GM23338 (cell line): ENCODE measurements around the gene IL22. TPM values are rescaled to one million over a fixed set of nuclear protein-coding genes. Genes with fewer than 3 reads are reported as not detected.
A peak's percentile ranks its signal among the peaks of the same experiment; 100 is the strongest.

Experiments used
- ATAC-seq: fragments of 200-7000 bp; cut with Tn5 transposase; 3 replicates; pipeline ENCODE4 v1.9.1; 2020
- DNase-seq: peaks from one replicate; pipeline ENCODE4 v3.0.0-alpha.2; 2015; ENCODE audit warnings: low spot score
- H2AFZ ChIP-seq: fragments of 200-600 bp; sonication (generic); 2 replicates; pipeline ENCODE4 v1.8.0; 2016; ENCODE audit warnings: antibody characterized with exemption, mild to moderate bottlenecking, moderate library complexity
- H3F3A ChIP-seq: fragments of 200-600 bp; sonication (generic); replicated peaks from 2 replicates; pipeline ENCODE4 v1.8.0; 2017; ENCODE audit warnings: antibody characterized with exemption, mixed run types, low read depth
- H3K27ac ChIP-seq: fragments of 200-600 bp; sonication (generic); 2 replicates; pipeline ENCODE4 v1.6.1; 2016; ENCODE audit warnings: low read depth
- H3K27me3 ChIP-seq: fragments of 200-600 bp; sonication (generic); 2 replicates; pipeline ENCODE4 v1.8.0; 2016; ENCODE audit warnings: mild to moderate bottlenecking, mixed run types, moderate library complexity; ENCODE audit not compliant: insufficient read depth
- H3K36me3 ChIP-seq: fragments of 200-600 bp; sonication (generic); 2 replicates; pipeline ENCODE4 v1.8.0; 2016; ENCODE audit warnings: mild to moderate bottlenecking; ENCODE audit not compliant: insufficient read depth
- H3K4me1 ChIP-seq: fragments of 200-600 bp; sonication (generic); 2 replicates; pipeline ENCODE4 v1.8.0; 2016; ENCODE audit warnings: mild to moderate bottlenecking, moderate library complexity; ENCODE audit not compliant: insufficient read depth
- H3K4me2 ChIP-seq: fragments of 200-600 bp; sonication (generic); 2 replicates; pipeline ENCODE4 v1.7.1; 2017; ENCODE audit warnings: mixed run types
- H3K4me3 ChIP-seq: fragments of 200-600 bp; sonication (generic); 2 replicates; pipeline ENCODE4 v1.6.1; 2016; ENCODE audit warnings: mixed run types
- H3K79me2 ChIP-seq: fragments of 200-600 bp; sonication (generic); replicated peaks from 2 replicates; pipeline ENCODE4 v1.8.0; 2017; ENCODE audit warnings: mild to moderate bottlenecking; ENCODE audit not compliant: insufficient read depth
- H3K9me2 ChIP-seq: fragments of 200-600 bp; sonication (generic); 2 replicates; pipeline ENCODE4 v1.8.0; 2017; ENCODE audit not compliant: insufficient read depth
- H4K20me1 ChIP-seq: fragments of 200-600 bp; sonication (generic); replicated peaks from 2 replicates; pipeline ENCODE4 v1.8.0; 2017; ENCODE audit warnings: mild to moderate bottlenecking; ENCODE audit not compliant: insufficient read depth
- H3K27ac Mint-ChIP-seq: 2 replicates; pipeline ENCODE4 v1.8.0; 2020; ENCODE audit warnings: inconsistent platforms, mild to moderate bottlenecking, moderate library complexity, mixed read lengths
- H3K27me3 Mint-ChIP-seq: 3 replicates; pipeline ENCODE4 v1.8.0; 2022; ENCODE audit warnings: low read depth, mild to moderate bottlenecking, moderate library complexity, mixed read lengths, inconsistent platforms; ENCODE audit not compliant: insufficient read depth, poor library complexity
- H3K36me3 Mint-ChIP-seq: 3 replicates; pipeline ENCODE4 v1.8.0; 2021; ENCODE audit warnings: low read depth, mild to moderate bottlenecking, inconsistent platforms, moderate library complexity, mixed read lengths
- H3K4me1 Mint-ChIP-seq: 3 replicates; pipeline ENCODE4 v1.8.0; 2020; ENCODE audit warnings: mild to moderate bottlenecking, inconsistent platforms, mixed read lengths
- H3K4me3 Mint-ChIP-seq: 3 replicates; pipeline ENCODE4 v1.8.0; 2021; ENCODE audit warnings: moderate library complexity, mild to moderate bottlenecking, inconsistent platforms, mixed read lengths
- H3K9me3 Mint-ChIP-seq: 3 replicates; pipeline ENCODE4 v1.8.0; 2020; ENCODE audit warnings: moderate library complexity, mild to moderate bottlenecking, inconsistent platforms, mixed read lengths
- ETS1 ChIP-seq: IDR thresholded peaks from 2 replicates; pipeline ENCODE4 v1.6.1; 2016; ENCODE audit warnings: antibody characterized with exemption
- EZH2 ChIP-seq: fragments of 200-600 bp; sonication (generic); IDR thresholded peaks from one replicate; pipeline ENCODE4 v1.8.0; 2017; ENCODE audit warnings: antibody characterized with exemption, mild to moderate bottlenecking, low read depth; ENCODE audit not compliant: unreplicated experiment
- EZH2phosphoT487 ChIP-seq: fragments of 200-600 bp; sonication (generic); IDR thresholded peaks from one replicate; pipeline ENCODE4 v1.8.1; 2018; ENCODE audit warnings: antibody characterized with exemption; ENCODE audit not compliant: unreplicated experiment
- NANOG ChIP-seq: IDR thresholded peaks from 2 replicates; pipeline ENCODE4 v1.6.1; 2016; ENCODE audit warnings: antibody characterized with exemption, borderline replicate concordance
- STAT1 ChIP-seq: IDR thresholded peaks from one replicate; pipeline ENCODE4 v1.6.1; 2016; ENCODE audit warnings: antibody characterized with exemption; ENCODE audit not compliant: unreplicated experiment
- ZNF114 ChIP-seq: fragments of 250-450 bp; sonication (Bioruptor Pico); IDR thresholded peaks from 2 replicates; pipeline ENCODE4 v1.5.0; 2020; ENCODE audit warnings: mild to moderate bottlenecking, moderate library complexity
- polyA plus RNA-seq: library from polyadenylated mRNA; unstranded; fragments of >200 nt; fragmentation: Nextera tagmentation; extraction: Ambion mirVana; gene quantifications from 2 replicates; pipeline ENCODE4 v1.2.1, GENCODE V29; 2016
- total RNA-seq: library from RNA; depleted of rRNA; stranded (reverse); fragments of >200 nt; shearing (Covaris generic); gene quantifications from 2 replicates; pipeline ENCODE4 v1.2.3, GENCODE V29; 2014
- TF ChIP-seq, protein P1 (sequence below): fragments of 250-450 bp; sonication (Bioruptor Pico); IDR thresholded peaks from 2 replicates; pipeline ENCODE4 v1.5.0; 2020; ENCODE audit warnings: mild to moderate bottlenecking, moderate library complexity

The IL22 gene
- total and polyA plus RNA-seq, 2 experiments from 2014 or later, result not detected

GRCh38 chr12:68259318-68259940, 6.0 kb upstream of the IL22 start:
- H3K4me1 ChIP-seq, result peaks cover 20% of the 10 kb centered on the region
- no peak overlapping the region for H3K4me2 ChIP-seq
- no peaks in the 10 kb centered on the region for H3F3A ChIP-seq
- H3K9me3 Mint-ChIP-seq, result no peaks in the 10 kb centered on the region
- peak overlapping the region; percentile 41; the same call in 1 of the 2 replicates for H3K27ac Mint-ChIP-seq
- no peaks in the 10 kb centered on the region for H4K20me1 ChIP-seq
- no peaks in the 10 kb centered on the region for H3K36me3 Mint-ChIP-seq
- no peak overlapping the region for H3K4me3 ChIP-seq
- no peak for ATAC-seq
- no peak for DNase-seq
- H3K4me3 Mint-ChIP-seq, result no peak overlapping the region
- TF ChIP-seq STAT1 (no peak), EZH2phosphoT487 (no peak), ETS1 (no peak)
- TF ChIP-seq, protein P1, sequence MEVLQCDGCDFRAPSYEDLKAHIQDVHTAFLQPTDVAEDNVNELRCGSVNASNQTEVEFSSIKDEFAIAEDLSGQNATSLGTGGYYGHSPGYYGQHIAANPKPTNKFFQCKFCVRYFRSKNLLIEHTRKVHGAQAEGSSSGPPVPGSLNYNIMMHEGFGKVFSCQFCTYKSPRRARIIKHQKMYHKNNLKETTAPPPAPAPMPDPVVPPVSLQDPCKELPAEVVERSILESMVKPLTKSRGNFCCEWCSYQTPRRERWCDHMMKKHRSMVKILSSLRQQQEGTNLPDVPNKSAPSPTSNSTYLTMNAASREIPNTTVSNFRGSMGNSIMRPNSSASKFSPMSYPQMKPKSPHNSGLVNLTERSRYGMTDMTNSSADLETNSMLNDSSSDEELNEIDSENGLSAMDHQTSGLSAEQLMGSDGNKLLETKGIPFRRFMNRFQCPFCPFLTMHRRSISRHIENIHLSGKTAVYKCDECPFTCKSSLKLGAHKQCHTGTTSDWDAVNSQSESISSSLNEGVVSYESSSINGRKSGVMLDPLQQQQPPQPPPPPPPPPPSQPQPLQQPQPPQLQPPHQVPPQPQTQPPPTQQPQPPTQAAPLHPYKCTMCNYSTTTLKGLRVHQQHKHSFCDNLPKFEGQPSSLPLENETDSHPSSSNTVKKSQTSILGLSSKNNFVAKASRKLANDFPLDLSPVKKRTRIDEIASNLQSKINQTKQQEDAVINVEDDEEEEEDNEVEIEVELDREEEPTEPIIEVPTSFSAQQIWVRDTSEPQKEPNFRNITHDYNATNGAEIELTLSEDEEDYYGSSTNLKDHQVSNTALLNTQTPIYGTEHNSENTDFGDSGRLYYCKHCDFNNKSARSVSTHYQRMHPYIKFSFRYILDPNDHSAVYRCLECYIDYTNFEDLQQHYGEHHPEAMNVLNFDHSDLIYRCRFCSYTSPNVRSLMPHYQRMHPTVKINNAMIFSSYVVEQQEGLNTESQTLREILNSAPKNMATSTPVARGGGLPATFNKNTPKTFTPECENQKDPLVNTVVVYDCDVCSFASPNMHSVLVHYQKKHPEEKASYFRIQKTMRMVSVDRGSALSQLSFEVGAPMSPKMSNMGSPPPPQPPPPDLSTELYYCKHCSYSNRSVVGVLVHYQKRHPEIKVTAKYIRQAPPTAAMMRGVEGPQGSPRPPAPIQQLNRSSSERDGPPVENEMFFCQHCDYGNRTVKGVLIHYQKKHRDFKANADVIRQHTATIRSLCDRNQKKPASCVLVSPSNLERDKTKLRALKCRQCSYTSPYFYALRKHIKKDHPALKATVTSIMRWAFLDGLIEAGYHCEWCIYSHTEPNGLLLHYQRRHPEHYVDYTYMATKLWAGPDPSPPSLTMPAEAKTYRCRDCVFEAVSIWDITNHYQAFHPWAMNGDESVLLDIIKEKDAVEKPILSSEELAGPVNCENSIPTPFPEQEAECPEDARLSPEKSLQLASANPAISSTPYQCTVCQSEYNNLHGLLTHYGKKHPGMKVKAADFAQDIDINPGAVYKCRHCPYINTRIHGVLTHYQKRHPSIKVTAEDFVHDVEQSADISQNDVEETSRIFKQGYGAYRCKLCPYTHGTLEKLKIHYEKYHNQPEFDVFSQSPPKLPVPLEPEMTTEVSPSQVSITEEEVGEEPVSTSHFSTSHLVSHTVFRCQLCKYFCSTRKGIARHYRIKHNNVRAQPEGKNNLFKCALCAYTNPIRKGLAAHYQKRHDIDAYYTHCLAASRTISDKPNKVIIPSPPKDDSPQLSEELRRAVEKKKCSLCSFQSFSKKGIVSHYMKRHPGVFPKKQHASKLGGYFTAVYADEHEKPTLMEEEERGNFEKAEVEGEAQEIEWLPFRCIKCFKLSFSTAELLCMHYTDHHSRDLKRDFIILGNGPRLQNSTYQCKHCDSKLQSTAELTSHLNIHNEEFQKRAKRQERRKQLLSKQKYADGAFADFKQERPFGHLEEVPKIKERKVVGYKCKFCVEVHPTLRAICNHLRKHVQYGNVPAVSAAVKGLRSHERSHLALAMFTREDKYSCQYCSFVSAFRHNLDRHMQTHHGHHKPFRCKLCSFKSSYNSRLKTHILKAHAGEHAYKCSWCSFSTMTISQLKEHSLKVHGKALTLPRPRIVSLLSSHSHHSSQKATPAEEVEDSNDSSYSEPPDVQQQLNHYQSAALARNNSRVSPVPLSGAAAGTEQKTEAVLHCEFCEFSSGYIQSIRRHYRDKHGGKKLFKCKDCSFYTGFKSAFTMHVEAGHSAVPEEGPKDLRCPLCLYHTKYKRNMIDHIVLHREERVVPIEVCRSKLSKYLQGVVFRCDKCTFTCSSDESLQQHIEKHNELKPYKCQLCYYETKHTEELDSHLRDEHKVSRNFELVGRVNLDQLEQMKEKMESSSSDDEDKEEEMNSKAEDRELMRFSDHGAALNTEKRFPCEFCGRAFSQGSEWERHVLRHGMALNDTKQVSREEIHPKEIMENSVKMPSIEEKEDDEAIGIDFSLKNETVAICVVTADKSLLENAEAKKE (CRISPR knock-in tag), result no peak
- H3K4me1 Mint-ChIP-seq, result peaks cover 12% of the 10 kb centered on the region
- peaks cover 4% of the 10 kb centered on the region; the same call in 1 of the 2 replicates for H3K9me2 ChIP-seq
- no peaks in the 10 kb centered on the region for H3K79me2 ChIP-seq
- no peaks in the 10 kb centered on the region for H3K27me3 Mint-ChIP-seq
- no peak overlapping the region for H3K27ac ChIP-seq
- H3K27me3 ChIP-seq, result no peaks in the 10 kb centered on the region
- no peak overlapping the region for H2AFZ ChIP-seq
- H3K36me3 ChIP-seq, result no peaks in the 10 kb centered on the region

DNA sequence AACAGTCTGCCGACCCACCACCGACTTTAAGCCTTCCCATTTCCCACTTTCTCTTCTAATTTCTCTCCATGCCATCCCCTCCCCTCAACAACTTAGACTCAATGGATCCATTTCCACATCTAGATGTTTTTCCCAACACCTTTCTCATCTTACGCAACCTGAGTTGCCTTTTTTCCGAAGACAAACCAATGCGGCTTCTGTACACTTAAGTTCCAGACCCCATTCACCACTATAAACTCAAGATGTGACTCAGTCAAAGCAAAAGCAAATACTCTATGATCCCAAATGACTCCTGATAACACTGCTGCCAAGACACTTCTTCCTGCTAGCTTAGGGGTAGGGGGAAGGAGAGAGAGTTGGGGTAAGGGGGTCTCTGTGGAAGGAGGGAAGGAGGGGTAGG, 1.3 kb downstream of the IL22 start:
- H3K4me1 Mint-ChIP-seq, result no peaks in the 10 kb centered on the region
- Histone ChIP-seq H3K27ac (no peak overlapping the region), H3K4me2 (no peak overlapping the region), H2AFZ (no peak overlapping the region), H3K27me3 (no peaks in the 10 kb centered on the region), H3K36me3 (no peaks in the 10 kb centered on the region), H3K9me2 (peaks cover 5% of the 10 kb centered on the region; the same call in 1 of the 2 replicates), H4K20me1 (no peaks in the 10 kb centered on the region), H3F3A (no peaks in the 10 kb centered on the region), H3K79me2 (no peaks in the 10 kb centered on the region), H3K4me3 (no peak overlapping the region), H3K4me1 (no peaks in the 10 kb centered on the region)
- no peaks in the 10 kb centered on the region for H3K27me3 Mint-ChIP-seq
- H3K4me3 Mint-ChIP-seq, result no peak overlapping the region
- H3K27ac Mint-ChIP-seq, result no peak overlapping the region
- H3K36me3 Mint-ChIP-seq, result peaks cover 5% of the 10 kb centered on the region; the same call in 1 of the 3 replicates
- ATAC-seq (no peak), DNase-seq (no peak)
- H3K9me3 Mint-ChIP-seq, result peaks cover 5% of the 10 kb centered on the region
- TF ChIP-seq EZH2, result no peak
- TF ChIP-seq NANOG, result no peak
- no peak for TF ChIP-seq ZNF114 (CRISPR knock-in tag)
